ENCODE measurements around the gene EMD.

Gene EMD

DNA sequence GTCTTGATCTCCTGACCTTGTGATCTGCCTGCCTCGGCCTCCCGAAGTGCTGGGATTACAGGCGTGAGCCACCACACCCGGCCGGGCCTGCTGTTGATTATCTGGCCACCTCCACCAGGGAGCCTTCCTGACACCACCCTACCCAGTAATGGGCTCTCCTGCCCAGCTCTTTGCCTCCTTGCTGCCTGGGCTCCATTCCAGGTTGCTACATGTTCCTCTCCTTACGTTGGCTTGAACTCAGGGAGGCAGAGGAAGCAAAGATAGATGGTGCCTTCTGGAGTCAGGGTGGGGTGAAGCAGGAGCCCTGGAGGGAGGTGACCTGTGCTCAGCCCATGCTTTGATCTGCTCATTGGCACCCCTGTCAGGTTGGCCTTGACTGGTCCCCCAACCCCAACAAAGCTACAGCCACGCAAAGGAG is 31.0 kb upstream of the EMD start:
- no peaks in the 10 kb centered on the region for H3K9me2 ChIP-seq (replicated peaks; ENCODE audit: insufficient read depth, low read length)
- no peaks in the 10 kb centered on the region for H4K20me1 ChIP-seq (ENCODE audit: insufficient read depth, low read length)
- no peak overlapping the region for H3K4me3 ChIP-seq (ENCODE audit: low read length)
- no peak overlapping the region for H3K9ac ChIP-seq (ENCODE audit: low read length)
- no peaks in the 10 kb centered on the region for H3K36me3 ChIP-seq (replicated peaks; ENCODE audit: insufficient read depth, low read length)
- no peaks in the 10 kb centered on the region for H3K4me1 ChIP-seq (ENCODE audit: low read length)
- DNase-seq: no peak
- H3K4me2 ChIP-seq (ENCODE audit: low read depth, low read length): no peak overlapping the region
- no peak overlapping the region for H3K27ac ChIP-seq (ENCODE audit: low read length)
- no peak for TF ChIP-seq EZH2 (optimal IDR thresholded peaks at IDR 0.05; ENCODE audit: low read depth, low read length)
- TF ChIP-seq EZH2phosphoT487 (IDR thresholded peaks at IDR 0.05; ENCODE audit: low read length): no peak
- TF ChIP-seq, protein P1, sequence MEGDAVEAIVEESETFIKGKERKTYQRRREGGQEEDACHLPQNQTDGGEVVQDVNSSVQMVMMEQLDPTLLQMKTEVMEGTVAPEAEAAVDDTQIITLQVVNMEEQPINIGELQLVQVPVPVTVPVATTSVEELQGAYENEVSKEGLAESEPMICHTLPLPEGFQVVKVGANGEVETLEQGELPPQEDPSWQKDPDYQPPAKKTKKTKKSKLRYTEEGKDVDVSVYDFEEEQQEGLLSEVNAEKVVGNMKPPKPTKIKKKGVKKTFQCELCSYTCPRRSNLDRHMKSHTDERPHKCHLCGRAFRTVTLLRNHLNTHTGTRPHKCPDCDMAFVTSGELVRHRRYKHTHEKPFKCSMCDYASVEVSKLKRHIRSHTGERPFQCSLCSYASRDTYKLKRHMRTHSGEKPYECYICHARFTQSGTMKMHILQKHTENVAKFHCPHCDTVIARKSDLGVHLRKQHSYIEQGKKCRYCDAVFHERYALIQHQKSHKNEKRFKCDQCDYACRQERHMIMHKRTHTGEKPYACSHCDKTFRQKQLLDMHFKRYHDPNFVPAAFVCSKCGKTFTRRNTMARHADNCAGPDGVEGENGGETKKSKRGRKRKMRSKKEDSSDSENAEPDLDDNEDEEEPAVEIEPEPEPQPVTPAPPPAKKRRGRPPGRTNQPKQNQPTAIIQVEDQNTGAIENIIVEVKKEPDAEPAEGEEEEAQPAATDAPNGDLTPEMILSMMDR (IDR thresholded peaks at IDR 0.05; ENCODE audit: low read length): no peak
- no peaks in the 10 kb centered on the region for H3F3A ChIP-seq (ENCODE audit: insufficient read depth, low read length)
- no peaks in the 10 kb centered on the region for H3K79me2 ChIP-seq (ENCODE audit: low read length)
- no peak overlapping the region for H2AFZ ChIP-seq (ENCODE audit: low read length)
- H3K27me3 ChIP-seq (replicated peaks; ENCODE audit: insufficient read depth, low read length): no peaks in the 10 kb centered on the region
- H3K9me3 ChIP-seq (replicated peaks; ENCODE audit: insufficient read depth, low read length): no peaks in the 10 kb centered on the region

DNA sequence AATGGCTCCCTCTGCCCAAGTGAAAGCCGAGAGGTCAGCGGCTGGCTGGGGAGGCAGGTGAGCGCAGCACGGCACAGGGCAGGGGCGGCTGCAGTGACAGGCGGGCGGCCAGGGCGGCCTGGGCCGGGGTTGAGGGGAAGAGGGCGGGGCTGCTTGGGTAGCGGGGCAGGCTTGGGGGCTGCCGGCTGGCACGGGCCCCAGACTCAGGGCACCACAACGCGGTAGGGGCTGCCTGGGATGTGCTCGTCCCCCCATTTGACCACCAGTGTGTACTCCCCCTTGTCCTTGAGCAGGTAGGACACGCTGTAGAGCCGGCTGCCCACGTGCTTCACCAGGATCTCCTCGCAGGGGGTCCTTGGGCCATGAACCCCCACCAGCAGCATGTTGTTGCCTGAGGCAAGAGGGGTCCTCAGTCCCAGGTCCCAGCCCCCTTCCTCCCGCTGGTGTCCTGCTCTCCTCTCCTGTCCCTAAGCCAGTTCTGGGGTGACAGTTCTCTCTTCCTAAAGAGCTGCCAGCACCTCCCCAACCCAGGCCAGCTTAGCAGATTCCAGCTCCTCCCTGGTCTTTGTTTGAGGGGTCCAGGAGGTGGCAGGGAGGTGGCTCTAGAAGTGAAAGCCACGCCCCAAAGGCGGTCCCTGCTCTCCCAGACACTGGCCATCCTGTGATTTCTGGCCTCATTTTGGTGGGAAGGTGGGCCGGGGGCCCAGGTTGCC is 30.3 kb upstream of the EMD start:
- DNase-seq: no peak

DNA sequence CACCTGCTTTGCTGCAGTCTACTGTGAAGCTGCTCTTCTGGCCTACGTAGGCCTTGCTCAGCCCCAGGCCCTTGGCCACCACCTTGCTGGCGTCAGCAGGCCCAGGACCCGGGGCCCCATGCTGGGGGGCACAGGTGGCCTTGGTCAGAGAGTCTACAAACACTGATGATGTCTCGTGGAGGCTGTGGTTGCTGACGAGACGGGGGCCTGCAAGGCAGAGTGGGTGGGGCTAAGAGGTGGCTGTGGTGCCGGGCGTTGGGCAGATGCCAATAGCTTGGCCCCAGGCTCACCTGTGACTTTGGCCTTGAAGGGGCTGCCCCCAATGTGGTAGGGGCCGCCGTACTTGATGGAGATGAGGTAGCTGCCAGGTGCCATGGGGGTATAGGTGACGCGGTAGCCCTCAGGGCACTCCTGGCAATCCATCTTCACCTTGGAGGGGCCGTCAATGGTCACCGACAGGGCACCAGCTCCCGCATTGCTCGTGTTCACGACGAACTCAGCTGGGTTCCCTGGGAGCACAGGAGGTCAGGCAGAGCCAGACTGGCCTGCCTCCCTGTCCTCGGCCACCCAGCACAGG is 29.6 kb upstream of the EMD start:
- Histone ChIP-seq H2AFZ (ENCODE audit: low read length) (no peak overlapping the region), H3K79me2 (ENCODE audit: low read length) (no peaks in the 10 kb centered on the region), H3K4me3 (ENCODE audit: low read length) (no peak overlapping the region), H3F3A (ENCODE audit: insufficient read depth, low read length) (no peaks in the 10 kb centered on the region), H3K9me2 (replicated peaks; ENCODE audit: insufficient read depth, low read length) (no peaks in the 10 kb centered on the region), H4K20me1 (ENCODE audit: insufficient read depth, low read length) (no peaks in the 10 kb centered on the region), H3K4me2 (ENCODE audit: low read depth, low read length) (no peak overlapping the region), H3K9ac (ENCODE audit: low read length) (no peak overlapping the region), H3K27ac (ENCODE audit: low read length) (no peak overlapping the region), H3K4me1 (ENCODE audit: low read length) (no peaks in the 10 kb centered on the region), H3K36me3 (replicated peaks; ENCODE audit: insufficient read depth, low read length) (no peaks in the 10 kb centered on the region), H3K9me3 (replicated peaks; ENCODE audit: insufficient read depth, low read length) (no peaks in the 10 kb centered on the region), H3K27me3 (replicated peaks; ENCODE audit: insufficient read depth, low read length) (no peaks in the 10 kb centered on the region)
- TF ChIP-seq EZH2 (optimal IDR thresholded peaks at IDR 0.05; ENCODE audit: low read depth, low read length) (no peak), EZH2phosphoT487 (IDR thresholded peaks at IDR 0.05; ENCODE audit: low read length) (no peak)
- TF ChIP-seq, protein P1 (IDR thresholded peaks at IDR 0.05; ENCODE audit: low read length): no peak
- DNase-seq: no peak

More for the DNA sequence above, 30.3 kb upstream of the EMD start:
- H3F3A ChIP-seq (ENCODE audit: insufficient read depth, low read length): no peaks in the 10 kb centered on the region
- no peaks in the 10 kb centered on the region for H3K79me2 ChIP-seq (ENCODE audit: low read length)
- H3K9ac ChIP-seq (ENCODE audit: low read length): no peak overlapping the region
- TF ChIP-seq, protein P1 (IDR thresholded peaks at IDR 0.05; ENCODE audit: low read length): no peak
- TF ChIP-seq EZH2 (optimal IDR thresholded peaks at IDR 0.05; ENCODE audit: low read depth, low read length): no peak
- no peak for TF ChIP-seq EZH2phosphoT487 (IDR thresholded peaks at IDR 0.05; ENCODE audit: low read length)
- H3K4me1 ChIP-seq (ENCODE audit: low read length): no peaks in the 10 kb centered on the region
- no peak overlapping the region for H3K27ac ChIP-seq (ENCODE audit: low read length)
- no peaks in the 10 kb centered on the region for H3K9me2 ChIP-seq (replicated peaks; ENCODE audit: insufficient read depth, low read length)
- H3K36me3 ChIP-seq (replicated peaks; ENCODE audit: insufficient read depth, low read length): no peaks in the 10 kb centered on the region
- no peaks in the 10 kb centered on the region for H4K20me1 ChIP-seq (ENCODE audit: insufficient read depth, low read length)
- H3K4me2 ChIP-seq (ENCODE audit: low read depth, low read length): no peak overlapping the region
- no peak overlapping the region for H3K4me3 ChIP-seq (ENCODE audit: low read length)
- no peak overlapping the region for H2AFZ ChIP-seq (ENCODE audit: low read length)
- no peaks in the 10 kb centered on the region for H3K27me3 ChIP-seq (replicated peaks; ENCODE audit: insufficient read depth, low read length)
- no peaks in the 10 kb centered on the region for H3K9me3 ChIP-seq (replicated peaks; ENCODE audit: insufficient read depth, low read length)

Data from MM.1S (cell line).